K562 (cell line): Measurements from ENCODE around the gene ARFGEF3. TPM values are rescaled to one million over a fixed set of nuclear protein-coding genes. Genes with fewer than 3 reads are reported as not detected.

Experiments used
- ATAC-seq: fragments of 200-7000 bp; cut with Tn5 transposase; 3 replicates; pipeline ENCODE4 v1.9.1; 2020; ENCODE audit warnings: moderate library complexity
- BruUV-seq: library from RNA; stranded (reverse); fragments of 400-500 nt; replicated peaks from 2 replicates; lab custom pipeline; 2021; lab: Mats Ljungman, UMichigan
- CTCF ChIA-PET: fragments of 300-600 bp; formaldehyde crosslinking; extraction: SDS; loops from one replicate; lab custom pipeline; 2021; ENCODE audit warnings: low intra/inter-chr PET ratio; lab: Yijun Ruan, JAX
- POLR2A ChIA-PET: fragments of 300-600, 350-650 bp; sonication (Branson Sonifier 250); formaldehyde crosslinking; extraction: SDS; loops from one replicate; lab custom pipeline; 2021; ENCODE audit warnings: antibody characterized with exemption, inconsistent platforms; lab: Yijun Ruan, JAX
- DNase-seq, 4 experiments: peaks; one replicate each; pipeline versions ENCODE4 v3.0.0 to v3.0.0-alpha.2; 2011 to 2018; ENCODE audit warnings: low spot score in 3 of 4, mixed read lengths in 3 of 4; ENCODE audit errors: extremely low read depth in 1 of 4
- FAIRE-seq: peaks from 2 replicates; lab custom pipeline; 2011; peaks lifted over from hg19 to GRCh38; lab: Jason Lieb, UNC
- H2AFZ ChIP-seq: 2 replicates; pipeline ENCODE4 v1.6.0; 2011; ENCODE audit warnings: low read depth, low read length, control low read depth, inconsistent platforms
- H3K27ac ChIP-seq: fragments of 200-600 bp; 3 replicates; pipeline ENCODE4 v1.8.0; 2011; ENCODE audit warnings: low read depth, mild to moderate bottlenecking, control low read depth, inconsistent platforms, low read length, moderate library complexity, mixed read lengths; ENCODE audit errors: extremely low read depth
- H3K27me3 ChIP-seq, 2 experiments: fragments of 300-600 bp in 1 of 2; 2 replicates in 1 of 2; 3 replicates in 1 of 2; pipeline versions ENCODE4 v1.6.0 to v1.8.0; 2011; ENCODE audit warnings: inconsistent platforms in 2 of 2, low read length in 2 of 2, mild to moderate bottlenecking in 1 of 2, mixed read lengths in 1 of 2, moderate library complexity in 1 of 2; ENCODE audit not compliant: control insufficient read depth in 2 of 2, insufficient read depth in 2 of 2
- H3K36me3 ChIP-seq: fragments of 300-600 bp; 3 replicates; pipeline ENCODE4 v1.8.0; 2011; ENCODE audit warnings: mild to moderate bottlenecking, low read length, inconsistent platforms; ENCODE audit not compliant: control insufficient read depth, insufficient read depth
- H3K4me1 ChIP-seq, 2 experiments: fragments of 200-600 bp in 1 of 2; replicated peaks in 1 of 2; 2 replicates in 1 of 2; 3 replicates in 1 of 2; pipeline versions ENCODE4 v1.5.1 to v1.8.0; 2011; ENCODE audit warnings: inconsistent platforms in 2 of 2, low read length in 2 of 2, mild to moderate bottlenecking in 1 of 2, mixed read lengths in 1 of 2, moderate library complexity in 1 of 2; ENCODE audit not compliant: control insufficient read depth in 2 of 2, insufficient read depth in 2 of 2
- H3K4me2 ChIP-seq: 2 replicates; pipeline ENCODE4 v1.6.1; 2011; ENCODE audit warnings: low read length, control low read depth, inconsistent platforms, mixed read lengths; ENCODE audit not compliant: insufficient read depth
- H3K4me3 ChIP-seq: fragments of 200-600 bp; sonication (generic), shearing (Covaris generic); 2 replicates; pipeline ENCODE4 v1.5.1; 2016; ENCODE audit warnings: control low read depth, inconsistent platforms
- H3K79me2 ChIP-seq: fragments of 200-600 bp; 3 replicates; pipeline ENCODE4 v1.8.0; 2011; ENCODE audit warnings: low read length, inconsistent platforms; ENCODE audit not compliant: control insufficient read depth, insufficient read depth
- H3K9ac ChIP-seq, 2 experiments: 2 replicates each; pipeline versions ENCODE4 v1.6.0 to v1.6.1; 2011; ENCODE audit warnings: low read depth in 2 of 2, low read length in 2 of 2, control low read depth in 1 of 2, inconsistent platforms in 1 of 2, mild to moderate bottlenecking in 1 of 2, mixed read lengths in 1 of 2; ENCODE audit not compliant: insufficient read depth in 1 of 2
- H3K9me1 ChIP-seq: one replicate; pipeline ENCODE4 v1.6.0; 2011; ENCODE audit warnings: inconsistent platforms, mild to moderate bottlenecking, low read length, moderate library complexity; ENCODE audit not compliant: control insufficient read depth, insufficient read depth
- H3K9me3 ChIP-seq: replicated peaks from 2 replicates; pipeline ENCODE4 v1.5.1; 2011; ENCODE audit warnings: low read depth, low read length, inconsistent platforms; ENCODE audit not compliant: control insufficient read depth, insufficient read depth
- H4K20me1 ChIP-seq: replicated peaks from 2 replicates; pipeline ENCODE4 v1.6.1; 2011; ENCODE audit warnings: low read length, inconsistent platforms, mixed read lengths; ENCODE audit not compliant: control insufficient read depth, insufficient read depth
- BCLAF1 ChIP-seq, 2 experiments: fragments of 450-650 bp in 1 of 2; IDR thresholded peaks; 2 replicates each; pipeline ENCODE4 v1.6.1; 2011 to 2017; ENCODE audit warnings: low read depth in 2 of 2, antibody characterized with exemption in 1 of 2, borderline replicate concordance in 1 of 2, low read length in 1 of 2, mild to moderate bottlenecking in 1 of 2, mixed read lengths in 1 of 2; ENCODE audit not compliant: control insufficient read depth in 1 of 2
- DNMT1 ChIP-seq: fragments of 450-650 bp; IDR thresholded peaks from 2 replicates; pipeline ENCODE4 v1.6.1; 2016; ENCODE audit warnings: antibody characterized with exemption, mild to moderate bottlenecking
- E2F4 ChIP-seq: sonication (generic); formaldehyde crosslinking; IDR thresholded peaks from 2 replicates; pipeline ENCODE4 v1.8.0; 2022; ENCODE audit warnings: mild to moderate bottlenecking, low read depth, missing genetic modification reagents
- EWSR1 ChIP-seq: fragments of 450-650 bp; IDR thresholded peaks from 2 replicates; pipeline ENCODE4 v1.6.1; 2018; ENCODE audit warnings: borderline replicate concordance, mild to moderate bottlenecking, low read depth, moderate library complexity; ENCODE audit not compliant: partially characterized antibody
- JUNB ChIP-seq: fragments of 450-650 bp; formaldehyde crosslinking; conservative IDR thresholded peaks from 2 replicates; pipeline ENCODE4 v1.4.0; 2020; ENCODE audit warnings: mild to moderate bottlenecking
- POLR2AphosphoS5 ChIP-seq: IDR thresholded peaks from 2 replicates; pipeline ENCODE4 v1.6.1; 2011; ENCODE audit warnings: mild to moderate bottlenecking, low read depth, low read length, moderate library complexity; ENCODE audit not compliant: control insufficient read depth, insufficient read depth
- SUPT5H ChIP-seq: fragments of 450-650 bp; IDR thresholded peaks from 2 replicates; pipeline ENCODE4 v1.6.1; 2016
- TAF1 ChIP-seq: IDR thresholded peaks from 2 replicates; pipeline ENCODE4 v1.6.1; 2011; ENCODE audit warnings: mild to moderate bottlenecking, low read length, moderate library complexity; ENCODE audit not compliant: insufficient read depth, control insufficient read depth, severe bottlenecking; ENCODE audit errors: extremely low read depth
- TAF7 ChIP-seq: fragments of 450-650 bp; IDR thresholded peaks from 2 replicates; pipeline ENCODE4 v1.6.1; 2016; ENCODE audit warnings: missing genetic modification characterization, missing compliant biosample characterization
- THRA ChIP-seq: fragments of 450-650 bp; IDR thresholded peaks from 2 replicates; pipeline ENCODE4 v1.6.1; 2017; ENCODE audit warnings: mild to moderate bottlenecking, moderate library complexity
- TRIM28 ChIP-seq: fragments of 450-650 bp; IDR thresholded peaks from 2 replicates; pipeline ENCODE4 v1.6.1; 2017
- ZNF224 ChIP-seq: sonication (generic); formaldehyde crosslinking; IDR thresholded peaks from 2 replicates; pipeline ENCODE4 v1.8.0; 2022; ENCODE audit warnings: mild to moderate bottlenecking, missing genetic modification reagents
- ZNF253 ChIP-seq: fragments of 250-450 bp; sonication (Bioruptor Pico); conservative IDR thresholded peaks from 2 replicates; pipeline ENCODE4 v1.6.1; 2021; ENCODE audit warnings: mild to moderate bottlenecking
- ZNF655 ChIP-seq: fragments of 250-450 bp; sonication (Bioruptor Pico); IDR thresholded peaks from 2 replicates; pipeline ENCODE4 v1.5.0; 2021
- WGBS: fragments of 100-300 bp; shearing (Covaris generic); methylation state at CpG from one replicate; pipeline ENCODE4 v1.1.6; 2016; ENCODE audit warnings: low coverage, mixed read lengths; ENCODE audit not compliant: insufficient coverage; ENCODE audit errors: missing lambda C conversion rate; 5-methylcytosine and 5-hydroxymethylcytosine counted together
- in situ Hi-C: fragments of 300-500 bp; cut with MboI; formaldehyde crosslinking; loops from 4 replicates; pipeline ENCODE4 v1.15.0; 2018; ENCODE audit warnings: inconsistent platforms, mixed read lengths
- intact Hi-C: fragments of 100-400 bp; cut with micrococcal nuclease; formaldehyde crosslinking; loops from 2 replicates; pipeline ENCODE4 v1.14.2; 2022
- polyA plus RNA-seq, 8 experiments: library from polyadenylated mRNA; depleted of rRNA in 4 of 8; stranded (reverse) in 5 of 8; unstranded in 3 of 8; fragments of >200 nt; fragmentation: Nextera tagmentation in 2 of 8; fragmentation: Illumina TruSeq in 1 of 8; extraction: Ambion mirVana in 2 of 8; extraction: Trizol in 1 of 8; gene quantifications; 2 replicates each; pipeline versions ENCODE4 v1.2.1 to v1.2.3, GENCODE V29; 2011 to 2014; ENCODE audit warnings: inconsistent platforms in 1 of 8, missing spikeins in 1 of 8
- total RNA-seq, 7 experiments: library from RNA; depleted of rRNA in 6 of 7; stranded (reverse); fragments of >200 nt in 6 of 7; fragmentation: Illumina TruSeq in 2 of 7; extraction: Trizol in 2 of 7; gene quantifications; 2 replicates each; pipeline versions ENCODE4 v1.2.1 to v1.2.3, GENCODE V29; 2011 to 2021; ENCODE audit warnings: low replicate concordance in 1 of 7

The ARFGEF3 gene
- total and polyA plus RNA-seq, 9 of the 15 experiments (the other 6 are each of a cell fraction or from before 2014, with no cell fraction given) = under 0.01 to 0.02 TPM; not detected in 7

DNA sequence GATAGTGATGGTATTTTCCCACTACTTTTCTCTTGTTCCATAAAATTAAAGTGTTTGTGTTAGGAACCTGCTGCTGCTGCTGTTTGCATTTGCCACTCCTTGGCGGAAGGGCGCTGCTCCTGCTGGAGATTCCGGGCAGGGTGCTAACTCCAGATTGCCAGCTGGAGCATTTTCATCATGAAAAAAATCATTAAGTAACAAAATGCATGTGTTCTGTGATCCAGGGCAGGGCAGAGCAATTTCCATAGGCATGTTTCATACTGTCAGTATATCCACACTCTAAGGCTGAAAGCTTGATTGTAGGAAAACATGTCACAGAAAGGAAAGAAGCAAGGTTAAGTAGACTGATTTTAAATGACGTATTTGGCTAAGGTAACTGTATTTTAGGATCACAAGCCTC lies 32.5 kb downstream of the ARFGEF3 start (continued):
- TF ChIP-seq E2F4 (CRISPR knock-in tag) (no peak), TRIM28 (no peak), EWSR1 (no peak), THRA (no peak), TAF1 (no peak)

GRCh38 chr6:138196122-138196738 lies 34.5 kb downstream of the ARFGEF3 start:
- Histone ChIP-seq H3K4me1 (no peaks in the 10 kb centered on the region), H3K9me3 (no peaks in the 10 kb centered on the region), H3K36me3 (no peaks in the 10 kb centered on the region), H3K27me3 (peaks cover 3 to 15% of the 10 kb centered on the region in 2 experiments; a peak in 2 of 5 replicates), H4K20me1 (no peaks in the 10 kb centered on the region), H3K4me3 (no peak overlapping the region), H3K27ac (no peak overlapping the region), H2AFZ (no peak overlapping the region), H3K9me1 (no peaks in the 10 kb centered on the region), H3K9ac (no peak overlapping the region), H3K4me2 (no peak overlapping the region), H3K79me2 (no peaks in the 10 kb centered on the region)
- ATAC-seq = no peak
- intact Hi-C loops = no loop called here
- DNase-seq = no peak
- no TSS peak for BruUV-seq
- WGBS = 3% methylated on average over 3 of the region's 3 CpGs
- in situ Hi-C loops = no loop called here
- ChIA-PET POLR2A (no interaction called here), CTCF (no interaction called here)
- FAIRE-seq = no peak
- TF ChIP-seq ZNF224 (CRISPR knock-in tag) = no peak
- no peak for TF ChIP-seq BCLAF1 (IDR thresholded peaks at IDR 0.05; ENCODE audit: borderline replicate concordance in 1 of 2, control insufficient read depth in 1 of 2, low read depth in 2 of 2, low read length in 1 of 2)
- TF ChIP-seq POLR2AphosphoS5 = no peak
- no peak for TF ChIP-seq ZNF655
- TF ChIP-seq SUPT5H = no peak
- TF ChIP-seq ZNF253 = no peak
- TF ChIP-seq TAF7 (tag) = no peak
- no peak for TF ChIP-seq JUNB
- no peak for TF ChIP-seq DNMT1
